K562 (cell line): ENCODE measurements around the gene CCL19. TPM values are rescaled to one million over a fixed set of nuclear protein-coding genes. Genes with fewer than 3 reads are reported as not detected.

Experiments used
- ATAC-seq: fragments of 200-7000 bp; cut with Tn5 transposase; 3 replicates; pipeline ENCODE4 v1.9.1; 2020; ENCODE audit warnings: moderate library complexity
- BruUV-seq: library from RNA; stranded (reverse); fragments of 400-500 nt; replicated peaks from 2 replicates; lab custom pipeline; 2021; lab: Mats Ljungman, UMichigan
- CTCF ChIA-PET: fragments of 300-600 bp; formaldehyde crosslinking; extraction: SDS; loops from one replicate; lab custom pipeline; 2021; ENCODE audit warnings: low intra/inter-chr PET ratio; lab: Yijun Ruan, JAX
- POLR2A ChIA-PET: fragments of 300-600, 350-650 bp; sonication (Branson Sonifier 250); formaldehyde crosslinking; extraction: SDS; loops from one replicate; lab custom pipeline; 2021; ENCODE audit warnings: antibody characterized with exemption, inconsistent platforms; lab: Yijun Ruan, JAX
- DNase-seq, 4 experiments: peaks; one replicate each; pipeline versions ENCODE4 v3.0.0 to v3.0.0-alpha.2; 2011 to 2018; ENCODE audit warnings: low spot score in 3 of 4, mixed read lengths in 3 of 4; ENCODE audit errors: extremely low read depth in 1 of 4
- FAIRE-seq: peaks from 2 replicates; lab custom pipeline; 2011; peaks lifted over from hg19 to GRCh38; lab: Jason Lieb, UNC
- H2AFZ ChIP-seq: 2 replicates; pipeline ENCODE4 v1.6.0; 2011; ENCODE audit warnings: low read depth, low read length, control low read depth, inconsistent platforms
- H3K27ac ChIP-seq: fragments of 200-600 bp; 3 replicates; pipeline ENCODE4 v1.8.0; 2011; ENCODE audit warnings: low read depth, mild to moderate bottlenecking, control low read depth, inconsistent platforms, low read length, moderate library complexity, mixed read lengths; ENCODE audit errors: extremely low read depth
- H3K27me3 ChIP-seq, 2 experiments: fragments of 300-600 bp in 1 of 2; 2 replicates in 1 of 2; 3 replicates in 1 of 2; pipeline versions ENCODE4 v1.6.0 to v1.8.0; 2011; ENCODE audit warnings: inconsistent platforms in 2 of 2, low read length in 2 of 2, mild to moderate bottlenecking in 1 of 2, mixed read lengths in 1 of 2, moderate library complexity in 1 of 2; ENCODE audit not compliant: control insufficient read depth in 2 of 2, insufficient read depth in 2 of 2
- H3K36me3 ChIP-seq: fragments of 300-600 bp; 3 replicates; pipeline ENCODE4 v1.8.0; 2011; ENCODE audit warnings: mild to moderate bottlenecking, low read length, inconsistent platforms; ENCODE audit not compliant: control insufficient read depth, insufficient read depth
- H3K4me1 ChIP-seq, 2 experiments: fragments of 200-600 bp in 1 of 2; replicated peaks in 1 of 2; 2 replicates in 1 of 2; 3 replicates in 1 of 2; pipeline versions ENCODE4 v1.5.1 to v1.8.0; 2011; ENCODE audit warnings: inconsistent platforms in 2 of 2, low read length in 2 of 2, mild to moderate bottlenecking in 1 of 2, mixed read lengths in 1 of 2, moderate library complexity in 1 of 2; ENCODE audit not compliant: control insufficient read depth in 2 of 2, insufficient read depth in 2 of 2
- H3K4me2 ChIP-seq: 2 replicates; pipeline ENCODE4 v1.6.1; 2011; ENCODE audit warnings: low read length, control low read depth, inconsistent platforms, mixed read lengths; ENCODE audit not compliant: insufficient read depth
- H3K4me3 ChIP-seq: fragments of 200-600 bp; sonication (generic), shearing (Covaris generic); 2 replicates; pipeline ENCODE4 v1.5.1; 2016; ENCODE audit warnings: control low read depth, inconsistent platforms
- H3K79me2 ChIP-seq: fragments of 200-600 bp; 3 replicates; pipeline ENCODE4 v1.8.0; 2011; ENCODE audit warnings: low read length, inconsistent platforms; ENCODE audit not compliant: control insufficient read depth, insufficient read depth
- H3K9ac ChIP-seq, 2 experiments: 2 replicates each; pipeline versions ENCODE4 v1.6.0 to v1.6.1; 2011; ENCODE audit warnings: low read depth in 2 of 2, low read length in 2 of 2, control low read depth in 1 of 2, inconsistent platforms in 1 of 2, mild to moderate bottlenecking in 1 of 2, mixed read lengths in 1 of 2; ENCODE audit not compliant: insufficient read depth in 1 of 2
- H3K9me1 ChIP-seq: one replicate; pipeline ENCODE4 v1.6.0; 2011; ENCODE audit warnings: inconsistent platforms, mild to moderate bottlenecking, low read length, moderate library complexity; ENCODE audit not compliant: control insufficient read depth, insufficient read depth
- H3K9me3 ChIP-seq: replicated peaks from 2 replicates; pipeline ENCODE4 v1.5.1; 2011; ENCODE audit warnings: low read depth, low read length, inconsistent platforms; ENCODE audit not compliant: control insufficient read depth, insufficient read depth
- H4K20me1 ChIP-seq: replicated peaks from 2 replicates; pipeline ENCODE4 v1.6.1; 2011; ENCODE audit warnings: low read length, inconsistent platforms, mixed read lengths; ENCODE audit not compliant: control insufficient read depth, insufficient read depth
- EWSR1 ChIP-seq: fragments of 450-650 bp; IDR thresholded peaks from 2 replicates; pipeline ENCODE4 v1.6.1; 2018; ENCODE audit warnings: borderline replicate concordance, mild to moderate bottlenecking, low read depth, moderate library complexity; ENCODE audit not compliant: partially characterized antibody
- KDM1A ChIP-seq, 2 experiments: fragments of 450-650 bp; IDR thresholded peaks; 2 replicates each; pipeline ENCODE4 v1.6.1; 2016; ENCODE audit warnings: mild to moderate bottlenecking in 2 of 2
- KLF16 ChIP-seq: IDR thresholded peaks from 2 replicates; pipeline ENCODE4 v1.6.1; 2016; ENCODE audit warnings: antibody characterized with exemption
- RBM22 ChIP-seq: fragments of 200-400 bp; formaldehyde crosslinking; IDR thresholded peaks from 2 replicates; pipeline ENCODE4 v1.6.1; 2018; ENCODE audit warnings: low read length, low read depth; ENCODE audit not compliant: poor library complexity, severe bottlenecking
- SMARCB1 ChIP-seq: IDR thresholded peaks from 2 replicates; pipeline ENCODE4 v1.6.1; 2011; ENCODE audit warnings: improper control_type of control experiment, low read depth; ENCODE audit not compliant: insufficient read length
- ZNF282 ChIP-seq: sonication (generic); formaldehyde crosslinking; IDR thresholded peaks from 2 replicates; pipeline ENCODE4 v1.8.1; 2023; ENCODE audit warnings: missing genetic modification reagents
- ZNF583 ChIP-seq: fragments of 250-450 bp; sonication (Bioruptor Pico); IDR thresholded peaks from 2 replicates; pipeline ENCODE4 v1.4.0; 2020
- ZNF639 ChIP-seq, 2 experiments: fragments of 200-800 bp in 1 of 2; sonication (Bioruptor generic) in 1 of 2; sonication (generic) in 1 of 2; formaldehyde crosslinking in 1 of 2; IDR thresholded peaks in 1 of 2; conservative IDR thresholded peaks in 1 of 2; 2 replicates each; pipeline versions ENCODE4 v1.5.0 to v1.6.1; 2016 to 2020; ENCODE audit warnings: missing compliant biosample characterization in 1 of 2, missing genetic modification characterization in 1 of 2, missing genetic modification reagents in 1 of 2
- WGBS: fragments of 100-300 bp; shearing (Covaris generic); methylation state at CpG from one replicate; pipeline ENCODE4 v1.1.6; 2016; ENCODE audit warnings: low coverage, mixed read lengths; ENCODE audit not compliant: insufficient coverage; ENCODE audit errors: missing lambda C conversion rate; 5-methylcytosine and 5-hydroxymethylcytosine counted together
- in situ Hi-C: fragments of 300-500 bp; cut with MboI; formaldehyde crosslinking; loops from 4 replicates; pipeline ENCODE4 v1.15.0; 2018; ENCODE audit warnings: inconsistent platforms, mixed read lengths
- intact Hi-C: fragments of 100-400 bp; cut with micrococcal nuclease; formaldehyde crosslinking; loops from 2 replicates; pipeline ENCODE4 v1.14.2; 2022
- polyA plus RNA-seq, 8 experiments: library from polyadenylated mRNA; depleted of rRNA in 4 of 8; stranded (reverse) in 5 of 8; unstranded in 3 of 8; fragments of >200 nt; fragmentation: Nextera tagmentation in 2 of 8; fragmentation: Illumina TruSeq in 1 of 8; extraction: Ambion mirVana in 2 of 8; extraction: Trizol in 1 of 8; gene quantifications; 2 replicates each; pipeline versions ENCODE4 v1.2.1 to v1.2.3, GENCODE V29; 2011 to 2014; ENCODE audit warnings: inconsistent platforms in 1 of 8, missing spikeins in 1 of 8
- total RNA-seq, 7 experiments: library from RNA; depleted of rRNA in 6 of 7; stranded (reverse); fragments of >200 nt in 6 of 7; fragmentation: Illumina TruSeq in 2 of 7; extraction: Trizol in 2 of 7; gene quantifications; 2 replicates each; pipeline versions ENCODE4 v1.2.1 to v1.2.3, GENCODE V29; 2011 to 2021; ENCODE audit warnings: low replicate concordance in 1 of 7
- TF ChIP-seq, protein P1 (sequence below): fragments of 250-450 bp; sonication (Bioruptor Pico); IDR thresholded peaks from 2 replicates; pipeline ENCODE4 v1.6.1; 2021; ENCODE audit warnings: mild to moderate bottlenecking

The CCL19 gene
- total and polyA plus RNA-seq, 9 of the 15 experiments (the other 6 are each of a cell fraction or from before 2014, with no cell fraction given), result not detected

DNA sequence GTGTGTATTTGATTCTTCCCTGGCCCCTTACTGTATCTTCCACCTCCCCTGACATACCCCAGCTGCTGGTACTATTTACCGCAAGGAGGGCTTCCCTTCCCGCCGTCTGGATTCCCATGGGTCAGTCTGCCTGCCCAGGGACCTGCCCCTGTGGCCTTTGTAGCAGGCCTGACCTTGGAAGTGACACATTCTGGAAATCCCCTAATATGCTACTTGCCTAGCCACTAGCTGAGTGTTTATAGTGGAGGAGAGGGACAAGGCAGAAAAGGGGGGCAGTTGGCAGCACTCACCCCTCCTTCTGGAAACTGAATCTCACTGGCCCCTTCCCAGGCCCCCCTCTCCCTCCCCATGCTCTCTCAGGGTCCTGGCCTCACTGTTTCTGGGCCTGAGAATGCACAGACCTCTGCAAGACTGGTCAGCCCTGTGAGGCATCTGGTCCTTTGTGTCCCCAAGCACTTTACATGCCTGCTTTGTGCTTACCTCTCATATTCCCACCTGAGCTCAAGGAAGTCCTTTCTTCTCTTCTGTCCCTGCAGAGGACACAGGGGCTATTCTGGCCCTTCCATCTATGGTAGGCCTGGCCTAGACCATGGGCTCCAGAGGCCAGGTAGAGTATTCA lies 27.0 kb upstream of the CCL19 start:
- no peak for TF ChIP-seq KLF16
- TF ChIP-seq, protein P1, sequence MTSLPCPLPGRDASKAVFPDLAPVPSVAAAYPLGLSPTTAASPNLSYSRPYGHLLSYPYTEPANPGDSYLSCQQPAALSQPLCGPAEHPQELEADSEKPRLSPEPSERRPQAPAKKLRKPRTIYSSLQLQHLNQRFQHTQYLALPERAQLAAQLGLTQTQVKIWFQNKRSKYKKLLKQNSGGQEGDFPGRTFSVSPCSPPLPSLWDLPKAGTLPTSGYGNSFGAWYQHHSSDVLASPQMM, result no peak
- no peak for TF ChIP-seq KDM1A (IDR thresholded peaks at IDR 0.05)
- TF ChIP-seq ZNF639 (CRISPR knock-in tag; conservative IDR thresholded peaks at IDR 0.05 in 1 of 2, IDR thresholded peaks at IDR 0.05 in 1 of 2), result no peak
- TF ChIP-seq ZNF282 (CRISPR knock-in tag), result no peak
- no peak for TF ChIP-seq RBM22
- TF ChIP-seq SMARCB1, result no peak
- no peak for TF ChIP-seq ZNF583 (CRISPR knock-in tag)
- no peak for TF ChIP-seq EWSR1
- WGBS, result 0% methylated on average over 3 of the region's 3 CpGs
- Histone ChIP-seq H3K4me3 (no peak overlapping the region), H3K9ac (no peak overlapping the region), H3K4me2 (no peak overlapping the region), H3K4me1 (no peaks in the 10 kb centered on the region), H3K9me1 (no peaks in the 10 kb centered on the region), H2AFZ (no peak overlapping the region), H3K27me3 (peaks cover 3 to 24% of the 10 kb centered on the region in 2 experiments; a peak in 4 of 5 replicates), H3K79me2 (no peaks in the 10 kb centered on the region), H3K36me3 (no peaks in the 10 kb centered on the region), H4K20me1 (no peaks in the 10 kb centered on the region), H3K27ac (no peak overlapping the region), H3K9me3 (no peaks in the 10 kb centered on the region)
- POLR2A ChIA-PET, result interaction anchor here (1.1 kb wide), 1 partner anchor 9 kb away, joined by 3 read pairs; the partner anchor contains the start of gene CCL21
- no peak for ATAC-seq
- BruUV-seq, result no TSS peak
- no peak for DNase-seq
- CTCF ChIA-PET, result no interaction called here
- intact Hi-C loops (no loop called here), in situ Hi-C loops (no loop called here)
- FAIRE-seq, result no peak
